Fibroblast of mammary gland (primary cell): ENCODE measurements around the gene OSBPL3.

ENCODE experiments used
- DNase-seq: peaks from one replicate; pipeline ENCODE4 v3.0.0-alpha.2; 2010; ENCODE audit warnings: low read depth
- H3K4me3 ChIP-seq: 2 replicates; pipeline ENCODE4 v1.5.1; 2011; ENCODE audit warnings: low read depth, mild to moderate bottlenecking, low read length, moderate library complexity; ENCODE audit not compliant: control insufficient read depth
- TF ChIP-seq, protein P1 (sequence below): conservative IDR thresholded peaks from 2 replicates; pipeline ENCODE4 v1.5.1; 2011; ENCODE audit warnings: low read depth, low read length, inconsistent platforms; ENCODE audit not compliant: control insufficient read depth, insufficient read depth

The OSBPL3 gene

DNA sequence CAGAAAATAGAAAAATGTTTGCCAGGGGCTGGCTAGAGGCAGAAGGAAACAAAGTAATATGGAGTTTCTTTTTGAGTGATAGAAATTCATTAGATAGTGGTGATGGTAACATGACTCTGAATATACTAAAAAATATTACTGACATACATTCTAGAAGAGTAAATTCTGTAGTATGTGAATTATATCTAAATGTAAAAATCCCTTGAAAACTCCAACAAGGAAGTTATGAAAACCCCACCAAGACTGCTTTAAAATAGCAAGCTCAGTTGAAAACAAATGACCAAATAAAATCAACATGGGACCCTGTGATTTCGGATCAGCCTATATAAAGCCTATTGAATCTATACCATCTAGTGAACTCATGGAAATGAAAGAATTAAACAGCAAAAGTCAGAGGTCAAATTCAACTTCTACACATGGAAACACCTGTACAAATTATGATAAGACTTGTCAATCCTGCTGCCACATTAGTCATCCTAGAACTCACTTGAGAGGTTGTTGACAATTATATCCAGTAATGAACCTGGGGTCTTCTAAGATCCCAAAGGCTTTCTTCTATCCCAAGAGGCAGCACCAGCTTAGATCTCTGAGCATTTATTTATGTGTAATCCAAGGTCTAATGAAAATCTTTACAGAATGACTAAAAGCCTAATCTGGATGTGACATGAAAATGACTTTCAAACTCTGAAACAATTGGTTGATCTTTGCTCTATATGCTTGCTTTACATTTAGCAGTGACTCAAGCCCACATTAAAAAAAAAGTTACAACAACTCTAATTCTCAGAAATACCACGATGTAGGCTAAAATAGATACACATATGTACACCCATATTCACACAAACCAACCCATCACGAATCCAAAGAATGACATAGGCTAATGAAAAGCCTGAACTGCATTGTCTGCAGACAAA is 59.3 kb downstream of the OSBPL3 start:
- H3K4me3 ChIP-seq: no peak overlapping the region
- DNase-seq: no peak
- TF ChIP-seq, protein P1, sequence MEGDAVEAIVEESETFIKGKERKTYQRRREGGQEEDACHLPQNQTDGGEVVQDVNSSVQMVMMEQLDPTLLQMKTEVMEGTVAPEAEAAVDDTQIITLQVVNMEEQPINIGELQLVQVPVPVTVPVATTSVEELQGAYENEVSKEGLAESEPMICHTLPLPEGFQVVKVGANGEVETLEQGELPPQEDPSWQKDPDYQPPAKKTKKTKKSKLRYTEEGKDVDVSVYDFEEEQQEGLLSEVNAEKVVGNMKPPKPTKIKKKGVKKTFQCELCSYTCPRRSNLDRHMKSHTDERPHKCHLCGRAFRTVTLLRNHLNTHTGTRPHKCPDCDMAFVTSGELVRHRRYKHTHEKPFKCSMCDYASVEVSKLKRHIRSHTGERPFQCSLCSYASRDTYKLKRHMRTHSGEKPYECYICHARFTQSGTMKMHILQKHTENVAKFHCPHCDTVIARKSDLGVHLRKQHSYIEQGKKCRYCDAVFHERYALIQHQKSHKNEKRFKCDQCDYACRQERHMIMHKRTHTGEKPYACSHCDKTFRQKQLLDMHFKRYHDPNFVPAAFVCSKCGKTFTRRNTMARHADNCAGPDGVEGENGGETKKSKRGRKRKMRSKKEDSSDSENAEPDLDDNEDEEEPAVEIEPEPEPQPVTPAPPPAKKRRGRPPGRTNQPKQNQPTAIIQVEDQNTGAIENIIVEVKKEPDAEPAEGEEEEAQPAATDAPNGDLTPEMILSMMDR: no peak

DNA sequence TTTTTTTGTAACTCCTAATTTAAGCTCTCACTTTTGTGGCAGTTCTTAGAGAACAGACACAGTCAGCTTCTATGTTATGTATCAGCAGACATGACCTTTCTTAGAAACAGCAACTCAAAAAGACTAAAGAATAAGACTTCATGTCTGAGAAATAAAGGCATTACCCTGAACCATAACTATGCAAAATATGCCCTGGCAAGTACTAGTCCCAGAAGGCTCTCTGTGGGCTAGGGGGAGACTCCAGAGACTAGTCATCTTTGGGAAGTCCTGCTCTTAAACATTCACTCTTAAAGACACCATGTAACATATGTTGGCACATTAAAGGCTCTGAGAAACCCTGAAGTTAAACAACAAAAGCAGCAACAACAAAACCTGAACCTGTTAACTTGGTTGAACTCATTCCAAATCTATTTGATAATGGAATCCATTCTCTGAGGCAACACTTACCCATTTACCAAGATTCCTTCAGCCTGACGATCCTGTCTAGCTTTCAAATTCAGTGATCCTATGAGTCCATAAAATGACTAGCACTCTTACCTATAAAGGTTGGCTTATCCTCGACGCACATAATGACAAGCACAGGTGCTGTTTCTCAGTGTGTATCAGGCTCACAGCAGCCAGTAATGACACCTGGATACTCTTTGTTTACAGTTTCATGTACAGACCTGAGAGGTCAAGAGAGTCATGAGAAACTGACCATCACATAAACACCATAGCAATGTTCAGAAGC is 62.3 kb downstream of the OSBPL3 start:
- TF ChIP-seq, protein P1: no peak
- no peak overlapping the region for H3K4me3 ChIP-seq
- DNase-seq: peak; percentile 79

DNA sequence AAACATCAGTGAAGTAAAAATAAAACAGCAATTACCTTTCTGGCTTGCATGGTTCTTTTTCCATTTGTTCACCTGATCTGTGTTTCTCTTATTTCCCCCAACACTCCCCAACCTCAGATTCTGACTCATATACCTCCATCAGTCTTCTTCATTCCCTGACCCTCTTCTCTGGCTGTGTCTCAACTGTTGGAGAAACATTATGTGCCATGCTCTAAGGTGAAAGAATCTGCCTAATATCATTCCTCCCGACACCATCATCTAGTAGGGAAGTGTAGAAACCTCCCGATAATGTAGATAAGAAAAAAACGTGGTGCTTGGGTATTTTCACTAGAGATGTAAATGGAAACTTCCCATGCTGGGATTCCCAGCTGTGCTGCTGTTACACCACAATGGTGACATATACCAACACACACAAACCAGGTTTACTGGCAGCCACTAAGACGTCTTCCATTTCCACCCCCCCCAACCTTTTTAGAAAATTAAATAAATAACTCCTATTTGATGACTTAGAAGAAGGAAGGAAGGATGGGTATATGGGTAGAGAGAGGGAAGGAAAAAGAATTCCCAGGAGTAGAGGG is 63.4 kb downstream of the OSBPL3 start:
- no peak overlapping the region for H3K4me3 ChIP-seq
- TF ChIP-seq, protein P1: no peak
- DNase-seq: no peak

DNA sequence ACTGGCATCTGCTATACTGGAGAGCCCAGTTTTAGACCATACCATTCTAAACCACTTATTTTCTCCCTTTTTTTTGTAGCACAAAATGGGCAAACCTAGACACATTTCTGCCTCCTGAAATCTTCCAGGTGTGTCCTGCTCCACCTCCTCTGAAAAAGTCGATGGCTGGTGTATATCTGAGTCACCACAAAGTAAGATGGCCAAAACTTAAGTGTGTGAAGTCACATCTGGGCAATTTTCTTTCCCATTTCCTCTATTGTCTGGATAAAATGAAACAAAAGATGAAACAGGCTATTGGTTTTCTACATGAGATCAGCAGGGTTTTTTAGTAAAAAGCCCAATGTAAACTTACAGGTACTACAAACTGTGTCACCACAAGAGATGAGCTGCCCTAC is 65.5 kb downstream of the OSBPL3 start:
- H3K4me3 ChIP-seq: no peak overlapping the region
- TF ChIP-seq, protein P1: no peak
- DNase-seq: no peak

DNA sequence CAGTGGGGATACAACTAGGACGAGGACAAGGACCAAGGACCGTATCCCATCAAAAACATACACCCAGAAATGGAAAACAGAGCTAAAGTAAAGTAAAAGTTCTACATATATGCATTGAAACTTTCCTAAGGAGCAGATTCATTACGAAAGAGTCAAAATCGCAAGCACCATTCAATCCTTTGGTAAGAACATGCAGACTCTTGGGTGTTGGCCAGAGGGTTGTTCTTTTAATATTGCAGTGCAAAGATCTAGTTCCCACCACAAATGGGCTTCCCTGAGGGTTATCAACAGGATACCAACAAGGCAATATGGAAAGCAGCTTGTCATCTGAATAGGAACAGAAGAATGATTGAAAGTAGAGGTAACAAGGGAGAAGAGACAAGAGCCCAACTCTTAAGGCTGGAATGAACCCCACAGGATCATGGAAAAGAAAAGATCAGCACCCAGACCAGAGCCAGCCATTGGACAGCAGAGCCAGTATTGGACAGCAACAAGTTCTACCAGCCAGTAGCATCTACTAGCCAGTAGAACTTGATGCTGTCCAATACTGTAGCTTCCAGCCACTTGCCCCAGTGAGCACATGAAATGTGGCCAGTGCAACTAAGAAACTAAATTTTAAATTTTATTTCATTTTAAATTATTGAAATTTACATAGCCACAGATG is 66.0 kb downstream of the OSBPL3 start:
- TF ChIP-seq, protein P1: no peak
- DNase-seq: no peak
- no peak overlapping the region for H3K4me3 ChIP-seq

DNA sequence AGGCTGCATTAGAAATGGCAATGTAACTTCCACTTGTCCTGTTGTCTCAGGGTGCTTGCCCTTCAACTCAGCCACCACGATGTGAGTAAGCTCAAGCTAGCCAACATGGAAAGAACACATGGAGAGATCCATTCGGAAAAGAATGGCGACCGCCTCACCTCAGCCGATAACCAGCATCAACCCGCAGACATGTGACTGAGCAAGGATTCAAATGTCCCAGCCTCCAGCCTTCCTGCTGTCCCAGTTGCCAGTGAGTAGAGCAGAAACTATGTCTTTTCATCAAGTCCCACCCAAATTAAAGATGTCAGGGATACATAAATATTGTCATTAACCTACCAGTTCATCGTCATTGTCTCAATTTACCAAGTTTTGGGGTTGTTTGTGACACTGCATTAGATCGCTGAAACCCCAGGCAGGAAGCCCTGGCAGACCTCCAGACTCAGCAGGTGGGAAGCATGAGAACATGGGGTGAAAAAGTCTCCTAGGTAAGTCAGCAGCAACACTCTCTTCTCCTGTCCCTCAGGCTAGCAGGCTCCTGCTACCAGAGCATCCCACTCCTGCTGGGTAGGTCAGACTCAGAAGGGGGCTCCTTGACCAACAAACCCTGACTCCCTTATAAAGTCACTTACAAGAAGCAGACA is 67.0 kb downstream of the OSBPL3 start:
- TF ChIP-seq, protein P1: no peak
- no peak for DNase-seq

More for the DNA sequence above, 67.0 kb downstream of the OSBPL3 start:
- H3K4me3 ChIP-seq: no peak overlapping the region
